Liver (tissue), 3 donors: Measurements from ENCODE around the gene LCN10.
"Not testable (repeated sequence)": the region's sequence is repeated elsewhere in the genome, so short reads cannot be mapped to it uniquely, and the experiment has no call there.

Experiments
- FOXA1 ChIP-seq: IDR thresholded peaks from 2 replicates; pipeline ENCODE4 v1.6.1; 2016; ENCODE audit warnings: antibody characterized with exemption
- GABPA ChIP-seq, 2 donors: IDR thresholded peaks in 1 of 2; conservative IDR thresholded peaks in 1 of 2; 2 replicates each; pipeline ENCODE4 v1.6.1; 2016; ENCODE audit warnings: antibody characterized with exemption in 2 of 2, mild to moderate bottlenecking in 1 of 2, moderate library complexity in 1 of 2
- JUND ChIP-seq, 2 donors: IDR thresholded peaks; 2 replicates each; pipeline ENCODE4 v1.6.1; 2016; ENCODE audit warnings: antibody characterized with exemption in 2 of 2
- MAX ChIP-seq: IDR thresholded peaks from 2 replicates; pipeline ENCODE4 v1.6.1; 2016; ENCODE audit warnings: antibody characterized with exemption
- RAD21 ChIP-seq, 2 donors: IDR thresholded peaks; 2 replicates each; pipeline ENCODE4 v1.6.1; 2016; ENCODE audit warnings: antibody characterized with exemption in 2 of 2, mild to moderate bottlenecking in 2 of 2
- SP1 ChIP-seq: IDR thresholded peaks from 2 replicates; pipeline ENCODE4 v1.6.1; 2018; ENCODE audit warnings: antibody characterized with exemption, mild to moderate bottlenecking
- YY1 ChIP-seq: IDR thresholded peaks from 2 replicates; pipeline ENCODE4 v1.6.1; 2016; ENCODE audit warnings: antibody characterized with exemption, mild to moderate bottlenecking
- TF ChIP-seq, protein P1 (sequence below): fragments of 150-350 bp; IDR thresholded peaks from 2 replicates; pipeline ENCODE4 v1.5.1; 2017; ENCODE audit warnings: improper control_type of control experiment, low read depth, low read length; ENCODE audit not compliant: missing input control
- TF ChIP-seq, protein P2 (sequence below): IDR thresholded peaks from 2 replicates; pipeline ENCODE4 v1.6.1; 2016; ENCODE audit warnings: antibody characterized with exemption, mild to moderate bottlenecking
- TF ChIP-seq, protein P3 (sequence below): IDR thresholded peaks from 2 replicates; pipeline ENCODE4 v1.6.1; 2016; ENCODE audit warnings: antibody characterized with exemption
- donor health status: healthy.
- donor health status: healthy.

DNA sequence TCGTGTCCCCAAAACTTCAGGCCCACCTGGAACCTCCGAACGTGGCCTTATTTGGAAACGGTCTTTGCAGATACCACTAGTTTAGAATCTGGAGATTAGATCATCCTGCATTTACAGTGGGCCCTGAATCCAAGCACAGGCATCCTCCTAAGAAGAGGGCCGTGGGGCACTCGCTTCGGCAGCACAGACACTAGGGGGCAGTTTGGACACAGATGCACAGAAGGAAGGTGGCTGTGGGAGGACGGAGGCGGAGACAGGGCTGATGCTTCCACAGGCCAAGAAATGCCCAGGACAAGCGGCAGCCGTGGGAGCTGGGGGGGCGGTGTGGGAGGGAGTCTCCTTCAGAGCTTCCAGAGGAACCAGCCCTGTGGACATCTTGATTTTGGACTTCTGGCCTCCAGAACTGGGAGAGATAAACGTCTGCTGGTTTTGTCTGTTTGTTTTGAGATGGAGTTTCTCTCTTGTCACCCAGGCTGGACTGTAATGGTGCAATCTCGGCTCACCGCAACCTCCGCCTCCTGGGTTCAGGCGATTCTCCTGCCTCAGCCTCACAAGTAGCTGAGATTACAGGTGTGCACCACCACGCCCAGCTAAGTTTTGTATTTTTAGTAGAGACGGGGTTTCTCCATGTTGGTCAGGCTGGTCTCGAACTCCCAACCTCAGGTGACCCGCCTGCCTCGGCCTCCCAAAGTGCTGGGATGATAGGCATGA is 18.2 kb upstream of the LCN10 start:
- TF ChIP-seq, protein P1, sequence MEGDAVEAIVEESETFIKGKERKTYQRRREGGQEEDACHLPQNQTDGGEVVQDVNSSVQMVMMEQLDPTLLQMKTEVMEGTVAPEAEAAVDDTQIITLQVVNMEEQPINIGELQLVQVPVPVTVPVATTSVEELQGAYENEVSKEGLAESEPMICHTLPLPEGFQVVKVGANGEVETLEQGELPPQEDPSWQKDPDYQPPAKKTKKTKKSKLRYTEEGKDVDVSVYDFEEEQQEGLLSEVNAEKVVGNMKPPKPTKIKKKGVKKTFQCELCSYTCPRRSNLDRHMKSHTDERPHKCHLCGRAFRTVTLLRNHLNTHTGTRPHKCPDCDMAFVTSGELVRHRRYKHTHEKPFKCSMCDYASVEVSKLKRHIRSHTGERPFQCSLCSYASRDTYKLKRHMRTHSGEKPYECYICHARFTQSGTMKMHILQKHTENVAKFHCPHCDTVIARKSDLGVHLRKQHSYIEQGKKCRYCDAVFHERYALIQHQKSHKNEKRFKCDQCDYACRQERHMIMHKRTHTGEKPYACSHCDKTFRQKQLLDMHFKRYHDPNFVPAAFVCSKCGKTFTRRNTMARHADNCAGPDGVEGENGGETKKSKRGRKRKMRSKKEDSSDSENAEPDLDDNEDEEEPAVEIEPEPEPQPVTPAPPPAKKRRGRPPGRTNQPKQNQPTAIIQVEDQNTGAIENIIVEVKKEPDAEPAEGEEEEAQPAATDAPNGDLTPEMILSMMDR: peak; percentile 35
- not testable (repeated sequence) for TF ChIP-seq GABPA (IDR thresholded peaks at IDR 0.05 in 1 of 2, conservative IDR thresholded peaks at IDR 0.05 in 1 of 2); JUND (IDR thresholded peaks at IDR 0.05); SP1; MAX; YY1; FOXA1
- TF ChIP-seq, protein P2, sequence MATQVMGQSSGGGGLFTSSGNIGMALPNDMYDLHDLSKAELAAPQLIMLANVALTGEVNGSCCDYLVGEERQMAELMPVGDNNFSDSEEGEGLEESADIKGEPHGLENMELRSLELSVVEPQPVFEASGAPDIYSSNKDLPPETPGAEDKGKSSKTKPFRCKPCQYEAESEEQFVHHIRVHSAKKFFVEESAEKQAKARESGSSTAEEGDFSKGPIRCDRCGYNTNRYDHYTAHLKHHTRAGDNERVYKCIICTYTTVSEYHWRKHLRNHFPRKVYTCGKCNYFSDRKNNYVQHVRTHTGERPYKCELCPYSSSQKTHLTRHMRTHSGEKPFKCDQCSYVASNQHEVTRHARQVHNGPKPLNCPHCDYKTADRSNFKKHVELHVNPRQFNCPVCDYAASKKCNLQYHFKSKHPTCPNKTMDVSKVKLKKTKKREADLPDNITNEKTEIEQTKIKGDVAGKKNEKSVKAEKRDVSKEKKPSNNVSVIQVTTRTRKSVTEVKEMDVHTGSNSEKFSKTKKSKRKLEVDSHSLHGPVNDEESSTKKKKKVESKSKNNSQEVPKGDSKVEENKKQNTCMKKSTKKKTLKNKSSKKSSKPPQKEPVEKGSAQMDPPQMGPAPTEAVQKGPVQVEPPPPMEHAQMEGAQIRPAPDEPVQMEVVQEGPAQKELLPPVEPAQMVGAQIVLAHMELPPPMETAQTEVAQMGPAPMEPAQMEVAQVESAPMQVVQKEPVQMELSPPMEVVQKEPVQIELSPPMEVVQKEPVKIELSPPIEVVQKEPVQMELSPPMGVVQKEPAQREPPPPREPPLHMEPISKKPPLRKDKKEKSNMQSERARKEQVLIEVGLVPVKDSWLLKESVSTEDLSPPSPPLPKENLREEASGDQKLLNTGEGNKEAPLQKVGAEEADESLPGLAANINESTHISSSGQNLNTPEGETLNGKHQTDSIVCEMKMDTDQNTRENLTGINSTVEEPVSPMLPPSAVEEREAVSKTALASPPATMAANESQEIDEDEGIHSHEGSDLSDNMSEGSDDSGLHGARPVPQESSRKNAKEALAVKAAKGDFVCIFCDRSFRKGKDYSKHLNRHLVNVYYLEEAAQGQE: not testable (repeated sequence)
- TF ChIP-seq, protein P3, sequence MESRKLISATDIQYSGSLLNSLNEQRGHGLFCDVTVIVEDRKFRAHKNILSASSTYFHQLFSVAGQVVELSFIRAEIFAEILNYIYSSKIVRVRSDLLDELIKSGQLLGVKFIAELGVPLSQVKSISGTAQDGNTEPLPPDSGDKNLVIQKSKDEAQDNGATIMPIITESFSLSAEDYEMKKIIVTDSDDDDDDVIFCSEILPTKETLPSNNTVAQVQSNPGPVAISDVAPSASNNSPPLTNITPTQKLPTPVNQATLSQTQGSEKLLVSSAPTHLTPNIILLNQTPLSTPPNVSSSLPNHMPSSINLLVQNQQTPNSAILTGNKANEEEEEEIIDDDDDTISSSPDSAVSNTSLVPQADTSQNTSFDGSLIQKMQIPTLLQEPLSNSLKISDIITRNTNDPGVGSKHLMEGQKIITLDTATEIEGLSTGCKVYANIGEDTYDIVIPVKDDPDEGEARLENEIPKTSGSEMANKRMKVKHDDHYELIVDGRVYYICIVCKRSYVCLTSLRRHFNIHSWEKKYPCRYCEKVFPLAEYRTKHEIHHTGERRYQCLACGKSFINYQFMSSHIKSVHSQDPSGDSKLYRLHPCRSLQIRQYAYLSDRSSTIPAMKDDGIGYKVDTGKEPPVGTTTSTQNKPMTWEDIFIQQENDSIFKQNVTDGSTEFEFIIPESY: not testable (repeated sequence)
- TF ChIP-seq RAD21 (IDR thresholded peaks at IDR 0.05): peak in 1 of 2 donors; percentile 34
